Endothelial cell of umbilical vein (primary cell): ENCODE measurements around the gene KRTAP25-1. TPM values are rescaled to one million over a fixed set of nuclear protein-coding genes. Genes with fewer than 3 reads are reported as not detected.

Experiments
- BruUV-seq: library from RNA; stranded (reverse); fragments of 400-500 nt; replicated peaks from 2 replicates; lab custom pipeline; 2021; lab: Mats Ljungman, UMichigan
- CTCF ChIA-PET: fragments of 300-600, 350-600 bp; sonication (Branson Sonifier 250); formaldehyde crosslinking; loops from one replicate; lab custom pipeline; 2021; ENCODE audit warnings: antibody characterized with exemption, inconsistent platforms; lab: Charles Lee
- POLR2A ChIA-PET: fragments of 300-600, 350-600 bp; sonication (Branson Sonifier 250); formaldehyde crosslinking; loops from one replicate; lab custom pipeline; 2021; ENCODE audit warnings: antibody characterized with exemption, inconsistent platforms; lab: Charles Lee
- DNase-seq: peaks from one replicate; pipeline ENCODE4 v3.0.0-alpha.2; 2011; ENCODE audit warnings: low read depth, low spot score
- FAIRE-seq: peaks from 2 replicates; lab custom pipeline; 2011; peaks lifted over from hg19 to GRCh38; lab: Jason Lieb, UNC
- H2AFZ ChIP-seq: 2 replicates; pipeline ENCODE4 v1.6.0; 2012; ENCODE audit warnings: low read depth, low read length, control low read depth, inconsistent platforms
- H3K27ac ChIP-seq: 2 replicates; pipeline ENCODE4 v1.5.1; 2011; ENCODE audit warnings: low read depth, mild to moderate bottlenecking, control low read depth, low read length, moderate library complexity; ENCODE audit not compliant: insufficient read depth
- H3K27me3 ChIP-seq, 2 experiments: 2 replicates each; pipeline versions ENCODE4 v1.6.0 to v1.6.1; 2011; ENCODE audit warnings: low read length in 2 of 2, mixed read lengths in 1 of 2; ENCODE audit not compliant: control insufficient read depth in 2 of 2, insufficient read depth in 2 of 2
- H3K36me3 ChIP-seq, 2 experiments: 2 replicates in 1 of 2; 3 replicates in 1 of 2; pipeline ENCODE4 v1.5.1; 2011; ENCODE audit warnings: low read length in 2 of 2, mild to moderate bottlenecking in 1 of 2, moderate library complexity in 1 of 2; ENCODE audit not compliant: control insufficient read depth in 2 of 2, insufficient read depth in 2 of 2; ENCODE audit errors: extremely low read depth in 1 of 2
- H3K4me1 ChIP-seq: 3 replicates; pipeline ENCODE4 v1.5.1; 2011; ENCODE audit warnings: mild to moderate bottlenecking, low read length; ENCODE audit not compliant: control insufficient read depth, insufficient read depth; ENCODE audit errors: extremely low read depth
- H3K4me2 ChIP-seq: 2 replicates; pipeline ENCODE4 v1.6.1; 2011; ENCODE audit warnings: low read length, control low read depth, mixed read lengths; ENCODE audit not compliant: insufficient read depth
- H3K4me3 ChIP-seq, 3 experiments: fragments of 200-600 bp in 1 of 3; sonication (generic), shearing (Covaris generic) in 1 of 3; replicated peaks in 1 of 3; 2 replicates each; pipeline ENCODE4 v1.5.1; 2011 to 2016; ENCODE audit warnings: control low read depth in 3 of 3, low read length in 3 of 3, mild to moderate bottlenecking in 2 of 3, inconsistent platforms in 1 of 3, low read depth in 1 of 3, moderate library complexity in 1 of 3; ENCODE audit not compliant: insufficient read depth in 1 of 3
- H3K79me2 ChIP-seq: 2 replicates; pipeline ENCODE4 v1.6.0; 2012; ENCODE audit warnings: low read length, inconsistent platforms; ENCODE audit not compliant: control insufficient read depth, insufficient read depth
- H3K9ac ChIP-seq: replicated peaks from 2 replicates; pipeline ENCODE3; 2011; ENCODE audit warnings: low read length, control low read depth; ENCODE audit not compliant: insufficient read depth; ENCODE audit errors: extremely low read depth
- H3K9me1 ChIP-seq: replicated peaks from 3 replicates; pipeline ENCODE4 v1.6.0; 2011; ENCODE audit warnings: mild to moderate bottlenecking, low read length; ENCODE audit not compliant: control insufficient read depth, insufficient read depth; ENCODE audit errors: extremely low read depth
- H3K9me3 ChIP-seq: replicated peaks from 2 replicates; pipeline ENCODE4 v1.5.1; 2012; ENCODE audit warnings: low read length, inconsistent platforms; ENCODE audit not compliant: control insufficient read depth, insufficient read depth
- H4K20me1 ChIP-seq: replicated peaks from 2 replicates; pipeline ENCODE3; 2011; ENCODE audit warnings: mild to moderate bottlenecking, low read length; ENCODE audit not compliant: control insufficient read depth, insufficient read depth; ENCODE audit errors: extremely low read depth
- CTCF ChIP-seq, 2 donors: IDR thresholded peaks; 1 replicate in 1 of 2; 2 replicates in 1 of 2; pipeline ENCODE4 v1.5.1; 2011; ENCODE audit warnings: low read length in 2 of 2, mild to moderate bottlenecking in 2 of 2, moderate library complexity in 2 of 2, control low read depth in 1 of 2, inconsistent platforms in 1 of 2, low read depth in 1 of 2; ENCODE audit not compliant: insufficient read depth in 1 of 2; ENCODE audit errors: extremely low read depth in 1 of 2
- EZH2 ChIP-seq: IDR thresholded peaks from 2 replicates; pipeline ENCODE4 v1.6.1; 2012; ENCODE audit warnings: borderline replicate concordance, low read depth, mild to moderate bottlenecking, moderate library complexity, low read length, inconsistent platforms; ENCODE audit not compliant: severe bottlenecking
- FOS ChIP-seq: IDR thresholded peaks from 2 replicates; pipeline ENCODE4 v1.6.1; 2011; ENCODE audit warnings: mild to moderate bottlenecking, low read length, moderate library complexity, borderline replicate concordance; ENCODE audit not compliant: insufficient read depth
- GATA2 ChIP-seq: IDR thresholded peaks from 2 replicates; pipeline ENCODE4 v1.7.0; 2011; ENCODE audit warnings: low read depth, mild to moderate bottlenecking, moderate library complexity, mixed read lengths, low read length; ENCODE audit not compliant: insufficient read length, insufficient read depth
- JUN ChIP-seq: IDR thresholded peaks from 2 replicates; pipeline ENCODE4 v1.6.1; 2011; ENCODE audit warnings: borderline replicate concordance, low read depth; ENCODE audit not compliant: insufficient read length, insufficient read depth
- MAX ChIP-seq: IDR thresholded peaks from 2 replicates; pipeline ENCODE4 v1.6.1; 2011; ENCODE audit not compliant: insufficient read depth, insufficient read length
- MYC ChIP-seq: IDR thresholded peaks from one replicate; pipeline ENCODE4 v1.6.1; 2011; ENCODE audit warnings: mild to moderate bottlenecking, low read depth, low read length
- POLR2A ChIP-seq: IDR thresholded peaks from 2 replicates; pipeline ENCODE4 v1.6.1; 2012; ENCODE audit warnings: low read depth, mild to moderate bottlenecking, control low read depth, low read length
- POLR2AphosphoS5 ChIP-seq: IDR thresholded peaks from 2 replicates; pipeline ENCODE4 v1.6.1; 2012; ENCODE audit warnings: low read depth, mild to moderate bottlenecking, control low read depth, low read length, moderate library complexity; ENCODE audit not compliant: insufficient read depth
- dilution Hi-C: fragments of 300-500 bp; cut with MboI; formaldehyde crosslinking; loops from one replicate; pipeline ENCODE4 v1.15.0; 2019; ENCODE audit warnings: low sequenced_read_pairs; ENCODE audit not compliant: extremely low pct_ligation_motif_present
- intact Hi-C: fragments of 100-400 bp; cut with micrococcal nuclease; formaldehyde crosslinking; loops from one replicate; pipeline ENCODE4 v1.10.0; 2022
- polyA plus RNA-seq, 4 experiments: library from polyadenylated mRNA; depleted of rRNA in 3 of 4; stranded (reverse) in 3 of 4; unstranded in 1 of 4; fragments of >200 nt; gene quantifications; 2 replicates each; pipeline versions ENCODE4 v1.2.1 to v1.2.3, GENCODE V29; 2011 to 2012; ENCODE audit warnings: missing spikeins in 1 of 4
- total RNA-seq: library from RNA; stranded (reverse); gene quantifications from 2 replicates; pipeline ENCODE4 v1.2.3, GENCODE V29; 2021

KRTAP25-1 gene
- total and polyA plus RNA-seq, 2 donors (not counting 3 experiments of a cell fraction or from before 2014, with no cell fraction given): not detected

- TF ChIP-seq MYC: no peak
- TF ChIP-seq CTCF (IDR thresholded peaks at IDR 0.05; ENCODE audit: extremely low read depth in 1 of 2, insufficient read depth in 1 of 2, low read depth in 1 of 2, low read length in 2 of 2): no peak
- no peak for TF ChIP-seq GATA2
- no peak for TF ChIP-seq EZH2
- no peak for TF ChIP-seq JUN
- TF ChIP-seq MAX: no peak
- no peak for TF ChIP-seq POLR2A
- TF ChIP-seq POLR2AphosphoS5: no peak
- no peak for TF ChIP-seq FOS
- dilution Hi-C loops: no loop called here
- no peak overlapping the region for H2AFZ ChIP-seq
- no peak overlapping the region for H3K27ac ChIP-seq
- H3K9ac ChIP-seq: no peak overlapping the region
- no TSS peak for BruUV-seq
- no peaks in the 10 kb centered on the region for H3K9me1 ChIP-seq
- DNase-seq (no peak), FAIRE-seq (no peak)
- H4K20me1 ChIP-seq: no peaks in the 10 kb centered on the region
- H3K79me2 ChIP-seq: no peaks in the 10 kb centered on the region
- ChIA-PET POLR2A (no interaction called here), CTCF (no interaction called here)
- no peak overlapping the region for H3K4me3 ChIP-seq
- H3K36me3 ChIP-seq: no peaks in the 10 kb centered on the region
- peaks cover 7% of the 10 kb centered on the region for H3K9me3 ChIP-seq
- H3K27me3 ChIP-seq: no peaks in the 10 kb centered on the region
- no peaks in the 10 kb centered on the region for H3K4me1 ChIP-seq
- no peak overlapping the region for H3K4me2 ChIP-seq
- intact Hi-C loops: no loop called here
Observed at GRCh38 chr21:30305136-30305535, 15.8 kb upstream of the KRTAP25-1 start.
